HEK293 (cell line): ENCODE results near the gene EXOG.
A peak's percentile ranks its signal among the peaks of the same experiment; 100 is the strongest.

ENCODE experiments used
- ELK4 ChIP-seq: IDR thresholded peaks from 2 replicates; pipeline ENCODE4 v1.6.1; 2011; ENCODE audit warnings: mild to moderate bottlenecking, low read depth, low read length, borderline replicate concordance
- GFI1B ChIP-seq: fragments of 450-650 bp; formaldehyde crosslinking; IDR thresholded peaks from 2 replicates; pipeline ENCODE4 v1.5.1; 2016; ENCODE audit warnings: missing biosample characterization, missing genetic modification characterization
- KLF10 ChIP-seq: fragments of 450-650 bp; IDR thresholded peaks from 2 replicates; pipeline ENCODE4 v1.5.1; 2018; ENCODE audit warnings: missing biosample characterization, mild to moderate bottlenecking, missing genetic modification characterization
- KLF17 ChIP-seq: fragments of 450-650 bp; formaldehyde crosslinking; IDR thresholded peaks from 2 replicates; pipeline ENCODE4 v1.5.1; 2016; ENCODE audit warnings: missing biosample characterization, missing genetic modification characterization
- MZF1 ChIP-seq: fragments of 450-650 bp; formaldehyde crosslinking; IDR thresholded peaks from 2 replicates; pipeline ENCODE4 v1.5.1; 2017; ENCODE audit warnings: missing biosample characterization, missing genetic modification characterization, borderline replicate concordance
- RBAK ChIP-seq: fragments of 450-650 bp; formaldehyde crosslinking; IDR thresholded peaks from 2 replicates; pipeline ENCODE4 v1.5.1; 2016; ENCODE audit warnings: missing biosample characterization, missing genetic modification characterization
- SP2 ChIP-seq: fragments of 450-650 bp; formaldehyde crosslinking; IDR thresholded peaks from 2 replicates; pipeline ENCODE4 v1.5.1; 2016; ENCODE audit warnings: missing biosample characterization, missing genetic modification characterization
- ZBTB21 ChIP-seq: fragments of 450-650 bp; formaldehyde crosslinking; IDR thresholded peaks from 2 replicates; pipeline ENCODE4 v1.5.1; 2017; ENCODE audit warnings: missing biosample characterization, missing genetic modification characterization
- ZEB2 ChIP-seq: fragments of 450-650 bp; formaldehyde crosslinking; IDR thresholded peaks from 2 replicates; pipeline ENCODE4 v1.5.1; 2016; ENCODE audit warnings: missing biosample characterization, missing genetic modification characterization
- ZNF354C ChIP-seq: fragments of 450-650 bp; formaldehyde crosslinking; IDR thresholded peaks from 2 replicates; pipeline ENCODE4 v1.5.1; 2016; ENCODE audit warnings: missing biosample characterization, missing genetic modification characterization, low read depth, borderline replicate concordance
- ZNF366 ChIP-seq: fragments of 450-650 bp; formaldehyde crosslinking; conservative IDR thresholded peaks from 2 replicates; pipeline ENCODE4 v1.5.1; 2016; ENCODE audit warnings: missing biosample characterization, missing genetic modification characterization
- ZNF394 ChIP-seq: fragments of 450-650 bp; formaldehyde crosslinking; IDR thresholded peaks from 2 replicates; pipeline ENCODE4 v1.5.1; 2016; ENCODE audit warnings: missing biosample characterization, missing genetic modification characterization, mild to moderate bottlenecking, moderate library complexity, borderline replicate concordance
- ZNF600 ChIP-seq: fragments of 450-650 bp; formaldehyde crosslinking; IDR thresholded peaks from 2 replicates; pipeline ENCODE4 v1.5.1; 2016; ENCODE audit warnings: missing biosample characterization, missing genetic modification characterization
- ZNF692 ChIP-seq: fragments of 450-650 bp; formaldehyde crosslinking; IDR thresholded peaks from 2 replicates; pipeline ENCODE4 v1.5.1; 2016; ENCODE audit warnings: missing biosample characterization, missing genetic modification characterization
- ZNF701 ChIP-seq: fragments of 450-650 bp; formaldehyde crosslinking; IDR thresholded peaks from 2 replicates; pipeline ENCODE4 v1.5.1; 2016; ENCODE audit warnings: missing biosample characterization, missing genetic modification characterization
- ZNF747 ChIP-seq: fragments of 450-650 bp; formaldehyde crosslinking; IDR thresholded peaks from 2 replicates; pipeline ENCODE4 v1.5.1; 2016; ENCODE audit warnings: missing biosample characterization, missing genetic modification characterization
- ZNF777 ChIP-seq: fragments of 450-650 bp; formaldehyde crosslinking; IDR thresholded peaks from 2 replicates; pipeline ENCODE4 v1.5.1; 2017; ENCODE audit warnings: missing biosample characterization, missing genetic modification characterization, borderline replicate concordance
- ZNF791 ChIP-seq: fragments of 450-650 bp; formaldehyde crosslinking; IDR thresholded peaks from 2 replicates; pipeline ENCODE4 v1.5.1; 2016; ENCODE audit warnings: missing biosample characterization, missing genetic modification characterization
- ZSCAN4 ChIP-seq: fragments of 450-650 bp; formaldehyde crosslinking; IDR thresholded peaks from 2 replicates; pipeline ENCODE4 v1.5.1; 2017; ENCODE audit warnings: missing biosample characterization, missing genetic modification characterization
- TF ChIP-seq, protein P1 (sequence below): fragments of 450-650 bp; formaldehyde crosslinking; IDR thresholded peaks from 2 replicates; pipeline ENCODE4 v1.5.1; 2016; ENCODE audit warnings: missing biosample characterization, missing genetic modification characterization
- TF ChIP-seq, protein P2 (sequence below): fragments of 450-650 bp; formaldehyde crosslinking; optimal IDR thresholded peaks from 2 replicates; pipeline ENCODE3; 2016; ENCODE audit warnings: missing biosample characterization, mild to moderate bottlenecking, missing genetic modification characterization
- TF ChIP-seq, protein P3 (sequence below): fragments of 450-650 bp; formaldehyde crosslinking; IDR thresholded peaks from 2 replicates; pipeline ENCODE4 v1.5.1; 2016; ENCODE audit warnings: missing biosample characterization, missing genetic modification characterization
- TF ChIP-seq, protein P4 (sequence below): fragments of 450-650 bp; formaldehyde crosslinking; IDR thresholded peaks from 2 replicates; pipeline ENCODE4 v1.5.1; 2016; ENCODE audit warnings: missing biosample characterization, missing genetic modification characterization
- TF ChIP-seq, protein P5 (sequence below): fragments of 450-650 bp; formaldehyde crosslinking; IDR thresholded peaks from 2 replicates; pipeline ENCODE4 v1.5.1; 2016; ENCODE audit warnings: missing biosample characterization, missing genetic modification characterization

The EXOG gene

DNA sequence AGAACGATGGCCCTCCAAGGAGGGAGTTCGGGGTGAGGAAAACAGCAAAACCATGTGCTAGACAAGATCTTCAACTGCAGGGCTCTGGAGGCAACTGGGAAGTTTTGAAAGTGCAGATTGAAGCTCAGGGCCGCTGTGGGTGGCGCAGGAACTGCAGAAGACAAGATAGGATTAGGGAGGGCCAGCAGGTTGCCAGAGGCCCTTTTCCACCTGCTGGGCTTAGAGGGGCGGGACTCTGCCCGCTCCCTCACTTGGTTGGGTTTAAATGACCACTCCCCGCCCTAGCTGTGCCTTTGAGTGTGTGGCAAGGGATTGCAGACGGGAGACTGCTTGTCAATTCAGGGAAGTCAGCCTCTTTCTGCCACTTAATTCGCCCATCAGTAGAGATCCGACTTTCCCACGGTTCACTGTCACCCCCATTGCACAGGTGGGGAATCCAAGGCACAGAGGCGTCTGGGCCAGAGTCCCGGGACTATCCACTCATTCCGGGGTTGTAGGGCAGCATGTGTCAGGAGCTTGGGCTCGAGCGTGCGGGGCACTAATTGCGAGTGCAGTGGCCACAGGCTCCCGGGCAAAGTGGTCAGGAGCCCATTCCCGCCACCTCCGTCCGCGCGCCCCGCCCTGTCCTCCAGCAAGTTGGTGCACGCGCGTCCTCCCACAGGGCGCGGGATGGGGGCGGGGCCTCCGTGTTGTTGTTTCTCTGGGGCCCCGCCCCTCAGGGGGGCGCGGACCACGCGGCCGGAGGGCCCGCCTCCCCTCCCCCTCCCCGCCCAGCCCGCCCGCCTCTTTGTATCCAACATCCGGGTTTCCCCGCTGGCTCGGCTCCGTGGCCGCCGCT, 42.8 kb upstream of the EXOG start, which contains the start of gene ACVR2B (continued):
- TF ChIP-seq, protein P1, sequence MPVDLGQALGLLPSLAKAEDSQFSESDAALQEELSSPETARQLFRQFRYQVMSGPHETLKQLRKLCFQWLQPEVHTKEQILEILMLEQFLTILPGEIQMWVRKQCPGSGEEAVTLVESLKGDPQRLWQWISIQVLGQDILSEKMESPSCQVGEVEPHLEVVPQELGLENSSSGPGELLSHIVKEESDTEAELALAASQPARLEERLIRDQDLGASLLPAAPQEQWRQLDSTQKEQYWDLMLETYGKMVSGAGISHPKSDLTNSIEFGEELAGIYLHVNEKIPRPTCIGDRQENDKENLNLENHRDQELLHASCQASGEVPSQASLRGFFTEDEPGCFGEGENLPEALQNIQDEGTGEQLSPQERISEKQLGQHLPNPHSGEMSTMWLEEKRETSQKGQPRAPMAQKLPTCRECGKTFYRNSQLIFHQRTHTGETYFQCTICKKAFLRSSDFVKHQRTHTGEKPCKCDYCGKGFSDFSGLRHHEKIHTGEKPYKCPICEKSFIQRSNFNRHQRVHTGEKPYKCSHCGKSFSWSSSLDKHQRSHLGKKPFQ (tag by site-specific recombination) = no peak
- TF ChIP-seq ZNF600 (no peak), GFI1B (no peak), ZNF394 (tag by site-specific recombination) (no peak), ZSCAN4 (tag by site-specific recombination) (no peak), RBAK (tag by site-specific recombination) (no peak), ZNF354C (tag by site-specific recombination) (no peak), KLF17 (tag by site-specific recombination) (0 out of 2 replicates have a peak, but pooled peaks have one; percentile 16), ZNF791 (tag by site-specific recombination) (no peak), MZF1 (no peak), ZNF777 (tag by site-specific recombination) (no peak), SP2 (tag by site-specific recombination) (peak; percentile 64), ZNF747 (tag by site-specific recombination) (no peak), ELK4 (no peak), KLF10 (tag by site-specific recombination) (peak; percentile 57; the same call in 1 of the 2 replicates), ZBTB21 (no peak), ZNF692 (no peak), ZEB2 (tag by site-specific recombination) (no peak), ZNF701 (tag by site-specific recombination) (no peak), ZNF366 (tag by site-specific recombination) (no peak)
- TF ChIP-seq, protein P2, sequence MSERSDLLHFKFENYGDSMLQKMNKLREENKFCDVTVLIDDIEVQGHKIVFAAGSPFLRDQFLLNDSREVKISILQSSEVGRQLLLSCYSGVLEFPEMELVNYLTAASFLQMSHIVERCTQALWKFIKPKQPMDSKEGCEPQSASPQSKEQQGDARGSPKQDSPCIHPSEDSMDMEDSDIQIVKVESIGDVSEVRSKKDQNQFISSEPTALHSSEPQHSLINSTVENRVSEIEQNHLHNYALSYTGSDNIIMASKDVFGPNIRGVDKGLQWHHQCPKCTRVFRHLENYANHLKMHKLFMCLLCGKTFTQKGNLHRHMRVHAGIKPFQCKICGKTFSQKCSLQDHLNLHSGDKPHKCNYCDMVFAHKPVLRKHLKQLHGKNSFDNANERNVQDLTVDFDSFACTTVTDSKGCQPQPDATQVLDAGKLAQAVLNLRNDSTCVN (tag by site-specific recombination) = peak; percentile 71
- TF ChIP-seq, protein P3, sequence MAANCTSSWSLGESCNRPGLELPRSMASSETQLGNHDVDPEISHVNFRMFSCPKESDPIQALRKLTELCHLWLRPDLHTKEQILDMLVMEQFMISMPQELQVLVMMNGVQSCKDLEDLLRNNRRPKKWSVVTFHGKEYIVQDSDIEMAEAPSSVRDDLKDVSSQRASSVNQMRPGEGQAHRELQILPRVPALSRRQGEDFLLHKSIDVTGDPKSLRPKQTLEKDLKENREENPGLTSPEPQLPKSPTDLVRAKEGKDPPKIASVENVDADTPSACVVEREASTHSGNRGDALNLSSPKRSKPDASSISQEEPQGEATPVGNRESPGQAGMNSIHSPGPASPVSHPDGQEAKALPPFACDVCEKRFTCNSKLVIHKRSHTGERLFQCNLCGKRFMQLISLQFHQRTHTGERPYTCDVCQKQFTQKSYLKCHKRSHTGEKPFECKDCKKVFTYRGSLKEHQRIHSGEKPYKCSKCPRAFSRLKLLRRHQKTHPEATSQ (tag by site-specific recombination) = no peak
- TF ChIP-seq, protein P4, sequence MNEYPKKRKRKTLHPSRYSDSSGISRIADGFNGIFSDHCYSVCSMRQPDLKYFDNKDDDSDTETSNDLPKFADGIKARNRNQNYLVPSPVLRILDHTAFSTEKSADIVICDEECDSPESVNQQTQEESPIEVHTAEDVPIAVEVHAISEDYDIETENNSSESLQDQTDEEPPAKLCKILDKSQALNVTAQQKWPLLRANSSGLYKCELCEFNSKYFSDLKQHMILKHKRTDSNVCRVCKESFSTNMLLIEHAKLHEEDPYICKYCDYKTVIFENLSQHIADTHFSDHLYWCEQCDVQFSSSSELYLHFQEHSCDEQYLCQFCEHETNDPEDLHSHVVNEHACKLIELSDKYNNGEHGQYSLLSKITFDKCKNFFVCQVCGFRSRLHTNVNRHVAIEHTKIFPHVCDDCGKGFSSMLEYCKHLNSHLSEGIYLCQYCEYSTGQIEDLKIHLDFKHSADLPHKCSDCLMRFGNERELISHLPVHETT (tag by site-specific recombination) = no peak
- TF ChIP-seq, protein P5, sequence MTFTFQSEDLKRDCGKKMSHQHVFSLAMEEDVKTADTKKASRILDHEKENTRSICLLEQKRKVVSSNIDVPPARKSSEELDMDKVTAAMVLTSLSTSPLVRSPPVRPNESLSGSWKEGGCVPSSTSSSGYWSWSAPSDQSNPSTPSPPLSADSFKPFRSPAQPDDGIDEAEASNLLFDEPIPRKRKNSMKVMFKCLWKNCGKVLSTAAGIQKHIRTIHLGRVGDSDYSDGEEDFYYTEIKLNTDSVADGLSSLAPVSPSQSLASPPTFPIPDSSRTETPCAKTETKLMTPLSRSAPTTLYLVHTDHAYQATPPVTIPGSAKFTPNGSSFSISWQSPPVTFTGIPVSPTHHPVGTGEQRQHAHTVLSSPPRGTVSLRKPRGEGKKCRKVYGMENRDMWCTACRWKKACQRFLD = no peak
